ENCODE results near the gene SFTA2. TPM values are rescaled to one million over a fixed set of nuclear protein-coding genes. Genes with fewer than 3 reads are reported as not detected.

Gene SFTA2
- total and polyA plus RNA-seq, 2 of the 8 experiments (the other 6 are each of a cell fraction or from before 2014, with no cell fraction given) = not detected

GRCh38 chr6:30974490-30975252, 42.7 kb upstream of the SFTA2 start:
- Histone ChIP-seq H3K79me1 (ENCODE audit: low read depth, low read length) (no peaks in the 10 kb centered on the region), H2BK20ac (ENCODE audit: low read length) (no peak overlapping the region), H3K4me3 (ENCODE audit: extremely low read depth in 1 of 4, insufficient read depth in 2 of 4, low read depth in 3 of 4, low read length in 4 of 4) (no peak overlapping the region), H2BK12ac (ENCODE audit: low read depth, low read length) (no peak overlapping the region), H3K27me3 (replicated peaks in 1 of 4; ENCODE audit: control insufficient read depth in 3 of 4, extremely low read depth in 1 of 4, insufficient read depth in 3 of 4, low read length in 3 of 4) (no peaks in the 10 kb centered on the region), H3K23ac (ENCODE audit: insufficient read length) (no peak overlapping the region), H4K5ac (ENCODE audit: insufficient read length, low read depth, low read length) (no peak overlapping the region), H3K27ac (ENCODE audit: low read depth, low read length) (no peak overlapping the region), H3K9ac (replicated peaks in 1 of 4; ENCODE audit: extremely low read depth in 1 of 4, low read depth in 3 of 4, low read length in 3 of 4) (no peak overlapping the region), H3K36me3 (ENCODE audit: control insufficient read depth in 2 of 4, insufficient read depth in 4 of 4, low read length in 3 of 4) (no peaks in the 10 kb centered on the region), H3K4me1 (replicated peaks in 1 of 4; ENCODE audit: control insufficient read depth in 3 of 4, insufficient read depth in 4 of 4, low read length in 3 of 4) (peaks cover 0 to 4% (median 0%) of the 10 kb centered on the region in 4 experiments; a peak in 1 of 7 replicates), H2BK5ac (ENCODE audit: low read depth, low read length) (no peak overlapping the region), H3K23me2 (ENCODE audit: low read depth, low read length) (no peaks in the 10 kb centered on the region), H3K4ac (replicated peaks; ENCODE audit: insufficient read length, low read depth, low read length) (no peak overlapping the region), H3K56ac (replicated peaks; ENCODE audit: insufficient read length, low read depth, low read length) (no peak overlapping the region), H2BK120ac (replicated peaks; ENCODE audit: low read depth, low read length) (no peak overlapping the region), H4K91ac (replicated peaks; ENCODE audit: insufficient read length, low read length) (no peak overlapping the region), H3K9me3 (ENCODE audit: insufficient read depth in 2 of 2, low read depth in 1 of 2, low read length in 1 of 2) (no peaks in the 10 kb centered on the region), H3K14ac (ENCODE audit: insufficient read length) (no peak overlapping the region), H3K79me2 (ENCODE audit: control insufficient read depth in 1 of 2, insufficient read depth in 2 of 2, low read length in 2 of 2) (no peaks in the 10 kb centered on the region), H3K18ac (ENCODE audit: extremely low read depth, low read length) (no peak overlapping the region), H3K4me2 (ENCODE audit: insufficient read depth in 1 of 2, low read depth in 2 of 2, low read length in 2 of 2) (no peak overlapping the region), H2AFZ (ENCODE audit: low read length) (no peak overlapping the region), H2BK15ac (ENCODE audit: low read length) (no peak overlapping the region), H2AK5ac (ENCODE audit: low read depth, low read length) (no peak overlapping the region), H4K8ac (ENCODE audit: extremely low read depth, insufficient read depth, low read length) (no peak overlapping the region), H4K20me1 (replicated peaks in 1 of 2; ENCODE audit: control insufficient read depth in 1 of 2, insufficient read depth in 2 of 2, low read length in 2 of 2) (no peaks in the 10 kb centered on the region)
- ChIA-PET CTCF (ENCODE audit: partially characterized antibody) (interaction anchor here (1.0 to 4.0 kb wide), 8 partner anchors 9 to 96 kb away, joined by 3 to 18 read pairs (median 3); no protein-coding TSS in a partner anchor), POLR2A (ENCODE audit: partially characterized antibody) (interaction anchor here (0.6 to 0.8 kb wide), 2 partner anchors 14 to 15 kb away, joined by 3 to 4 read pairs; no protein-coding TSS in a partner anchor)
- DNase-seq (ENCODE audit: low read depth in 1 of 2, low spot score in 2 of 2) (no peak), FAIRE-seq (no peak)
- 76% methylated on average over 4 of the region's 4 CpGs; no CpG with 5 or more reads in 1 of the 2 experiments for WGBS, 2 experiments (ENCODE audit: extremely low coverage in 1 of 2, insufficient coverage in 1 of 2, insufficient read length in 1 of 2, insufficient replicate concordance in 2 of 2, low coverage in 1 of 2, low lambda C conversion rate in 2 of 2, missing lambda C conversion rate in 1 of 2)
- TF ChIP-seq, protein P1, sequence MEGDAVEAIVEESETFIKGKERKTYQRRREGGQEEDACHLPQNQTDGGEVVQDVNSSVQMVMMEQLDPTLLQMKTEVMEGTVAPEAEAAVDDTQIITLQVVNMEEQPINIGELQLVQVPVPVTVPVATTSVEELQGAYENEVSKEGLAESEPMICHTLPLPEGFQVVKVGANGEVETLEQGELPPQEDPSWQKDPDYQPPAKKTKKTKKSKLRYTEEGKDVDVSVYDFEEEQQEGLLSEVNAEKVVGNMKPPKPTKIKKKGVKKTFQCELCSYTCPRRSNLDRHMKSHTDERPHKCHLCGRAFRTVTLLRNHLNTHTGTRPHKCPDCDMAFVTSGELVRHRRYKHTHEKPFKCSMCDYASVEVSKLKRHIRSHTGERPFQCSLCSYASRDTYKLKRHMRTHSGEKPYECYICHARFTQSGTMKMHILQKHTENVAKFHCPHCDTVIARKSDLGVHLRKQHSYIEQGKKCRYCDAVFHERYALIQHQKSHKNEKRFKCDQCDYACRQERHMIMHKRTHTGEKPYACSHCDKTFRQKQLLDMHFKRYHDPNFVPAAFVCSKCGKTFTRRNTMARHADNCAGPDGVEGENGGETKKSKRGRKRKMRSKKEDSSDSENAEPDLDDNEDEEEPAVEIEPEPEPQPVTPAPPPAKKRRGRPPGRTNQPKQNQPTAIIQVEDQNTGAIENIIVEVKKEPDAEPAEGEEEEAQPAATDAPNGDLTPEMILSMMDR (IDR thresholded peaks at IDR 0.05; ENCODE audit: control extremely low read depth in 1 of 3, insufficient read depth in 1 of 3, low read depth in 1 of 3, low read length in 3 of 3) = peak; percentile 19 to 22 (median 19); a peak in 2 of 4 replicates
- TF ChIP-seq SIRT6 (IDR thresholded peaks at IDR 0.05; ENCODE audit: low read length) (no peak), BCL11A (IDR thresholded peaks at IDR 0.05; ENCODE audit: low read depth in 2 of 2, low read length in 2 of 2) (no peak)
